AG09319 (cell line): ENCODE measurements around the gene CDCA5.

Experiments
- DNase-seq: peaks from one replicate; pipeline ENCODE4 v3.0.0-alpha.2; 2010; ENCODE audit warnings: low read depth; ENCODE audit errors: extremely low read depth
- CTCF ChIP-seq: IDR thresholded peaks from 2 replicates; pipeline ENCODE4 v1.5.1; 2011; ENCODE audit warnings: low read depth, mild to moderate bottlenecking, inconsistent platforms, low read length, moderate library complexity

The CDCA5 gene

GRCh38 chr11:65111744-65112545, 28.1 kb upstream of the CDCA5 start, which contains the start of gene TM7SF2:
TSS of gene TM7SF2 (plus strand) at chr11:65111872. CDS start at chr11:65112016, 144 bp downstream.
- DNase-seq, result peak; percentile 72
- TF ChIP-seq CTCF, result no peak

- TF ChIP-seq CTCF, result no peak
- no peak for DNase-seq
Observed at GRCh38 chr11:65111159-65111743, 27.4 kb upstream of the CDCA5 start.

GRCh38 chr11:65110354-65110861, 26.6 kb upstream of the CDCA5 start:
- TF ChIP-seq CTCF, result peak; percentile 95
- DNase-seq, result peak; percentile 37

GRCh38 chr11:65109231-65110198, 25.7 kb upstream of the CDCA5 start:
- no peak for DNase-seq
- TF ChIP-seq CTCF, result no peak

GRCh38 chr11:65108469-65109123, 24.8 kb upstream of the CDCA5 start:
- no peak for DNase-seq
- no peak for TF ChIP-seq CTCF

- no peak for TF ChIP-seq CTCF
- no peak for DNase-seq
Observed at GRCh38 chr11:65107751-65108468, 24.1 kb upstream of the CDCA5 start.
